ENCODE measurements around the gene IPPK. TPM values are rescaled to one million over a fixed set of nuclear protein-coding genes. Genes with fewer than 3 reads are reported as not detected.

The IPPK gene
- total and polyA plus RNA-seq, 4 donors = 9.5 to 19.8 (median 13.8) TPM

- Histone ChIP-seq H3K4me3 (ENCODE audit: low read depth, low read length) (no peak overlapping the region), H3K4me1 (ENCODE audit: control insufficient read depth, insufficient read depth, low read length) (peaks cover 32% of the 10 kb centered on the region), H3K27me3 (ENCODE audit: control insufficient read depth, insufficient read depth, low read length) (no peaks in the 10 kb centered on the region), H3K36me3 (ENCODE audit: control insufficient read depth, insufficient read depth, low read length) (peaks cover 44% of the 10 kb centered on the region), H3K9me3 (ENCODE audit: control insufficient read depth, insufficient read depth, low read length) (no peaks in the 10 kb centered on the region), H3K27ac (ENCODE audit: low read depth, low read length) (peak overlapping the region; percentile 78)
- WGBS (ENCODE audit: insufficient coverage) = 49% methylated on average over 4 of the region's 4 CpGs
- DNase-seq (ENCODE audit: low read depth in 4 of 6, low spot score in 6 of 6) = no peak
These were observed 9.7 kb downstream of the IPPK start for GRCh38 chr9:92660266-92660665.

- H3K4me3 ChIP-seq (ENCODE audit: low read depth, low read length) = no peak overlapping the region
- peaks cover 29% of the 10 kb centered on the region for H3K4me1 ChIP-seq (ENCODE audit: control insufficient read depth, insufficient read depth, low read length)
- WGBS (ENCODE audit: insufficient coverage) = 26% methylated on average over 10 of the region's 10 CpGs
- DNase-seq (ENCODE audit: low read depth in 4 of 6, low spot score in 6 of 6) = peak in 2 of 6 donors; percentile 42 to 54
- no peaks in the 10 kb centered on the region for H3K27me3 ChIP-seq (ENCODE audit: control insufficient read depth, insufficient read depth, low read length)
- no peaks in the 10 kb centered on the region for H3K9me3 ChIP-seq (ENCODE audit: control insufficient read depth, insufficient read depth, low read length)
- peaks cover 50% of the 10 kb centered on the region for H3K36me3 ChIP-seq (ENCODE audit: control insufficient read depth, insufficient read depth, low read length)
- peak overlapping the region; percentile 78 for H3K27ac ChIP-seq (ENCODE audit: low read depth, low read length)
These were observed 10.3 kb downstream of the IPPK start for GRCh38 chr9:92659601-92660000.

GRCh38 chr9:92658611-92659010, 11.3 kb downstream of the IPPK start:
- no peaks in the 10 kb centered on the region for H3K27me3 ChIP-seq (ENCODE audit: control insufficient read depth, insufficient read depth, low read length)
- no peak overlapping the region for H3K27ac ChIP-seq (ENCODE audit: low read depth, low read length)
- peaks cover 51% of the 10 kb centered on the region for H3K36me3 ChIP-seq (ENCODE audit: control insufficient read depth, insufficient read depth, low read length)
- peaks cover 24% of the 10 kb centered on the region for H3K4me1 ChIP-seq (ENCODE audit: control insufficient read depth, insufficient read depth, low read length)
- 100% methylated on average over 4 of the region's 4 CpGs for WGBS (ENCODE audit: insufficient coverage)
- DNase-seq (ENCODE audit: low read depth in 4 of 6, low spot score in 6 of 6) = no peak
- H3K4me3 ChIP-seq (ENCODE audit: low read depth, low read length) = no peak overlapping the region
- no peaks in the 10 kb centered on the region for H3K9me3 ChIP-seq (ENCODE audit: control insufficient read depth, insufficient read depth, low read length)

- WGBS (ENCODE audit: insufficient coverage) = 97% methylated on average over 5 of the region's 7 CpGs
- H3K4me3 ChIP-seq (ENCODE audit: low read depth, low read length) = no peak overlapping the region
- H3K27ac ChIP-seq (ENCODE audit: low read depth, low read length) = no peak overlapping the region
- H3K27me3 ChIP-seq (ENCODE audit: control insufficient read depth, insufficient read depth, low read length) = no peaks in the 10 kb centered on the region
- no peaks in the 10 kb centered on the region for H3K9me3 ChIP-seq (ENCODE audit: control insufficient read depth, insufficient read depth, low read length)
- DNase-seq (ENCODE audit: low read depth in 4 of 6, low spot score in 6 of 6) = no peak
- peaks cover 24% of the 10 kb centered on the region for H3K4me1 ChIP-seq (ENCODE audit: control insufficient read depth, insufficient read depth, low read length)
- peaks cover 53% of the 10 kb centered on the region for H3K36me3 ChIP-seq (ENCODE audit: control insufficient read depth, insufficient read depth, low read length)
These were observed 11.8 kb downstream of the IPPK start for GRCh38 chr9:92658176-92658575.

GRCh38 chr9:92657296-92658094, 12.4 kb downstream of the IPPK start:
- H3K9me3 ChIP-seq (ENCODE audit: control insufficient read depth, insufficient read depth, low read length) = no peaks in the 10 kb centered on the region
- peaks cover 53% of the 10 kb centered on the region for H3K36me3 ChIP-seq (ENCODE audit: control insufficient read depth, insufficient read depth, low read length)
- no peaks in the 10 kb centered on the region for H3K27me3 ChIP-seq (ENCODE audit: control insufficient read depth, insufficient read depth, low read length)
- H3K4me3 ChIP-seq (ENCODE audit: low read depth, low read length) = no peak overlapping the region
- peaks cover 24% of the 10 kb centered on the region for H3K4me1 ChIP-seq (ENCODE audit: control insufficient read depth, insufficient read depth, low read length)
- H3K27ac ChIP-seq (ENCODE audit: low read depth, low read length) = no peak overlapping the region
- no peak for DNase-seq (ENCODE audit: low read depth in 4 of 6, low spot score in 6 of 6)
- 97% methylated on average over 15 of the region's 17 CpGs for WGBS (ENCODE audit: insufficient coverage)

- no peak for DNase-seq (ENCODE audit: low read depth in 4 of 6, low spot score in 6 of 6)
- 92% methylated on average over 8 of the region's 11 CpGs for WGBS (ENCODE audit: insufficient coverage)
These were observed 13.4 kb downstream of the IPPK start for GRCh38 chr9:92656537-92656925.

GRCh38 chr9:92655896-92656536, 13.9 kb downstream of the IPPK start:
- no peak for DNase-seq (ENCODE audit: low read depth in 4 of 6, low spot score in 6 of 6)
- H3K4me1 ChIP-seq (ENCODE audit: control insufficient read depth, insufficient read depth, low read length) = peaks cover 17% of the 10 kb centered on the region
- H3K4me3 ChIP-seq (ENCODE audit: low read depth, low read length) = no peak overlapping the region
- H3K27me3 ChIP-seq (ENCODE audit: control insufficient read depth, insufficient read depth, low read length) = no peaks in the 10 kb centered on the region
- H3K27ac ChIP-seq (ENCODE audit: low read depth, low read length) = no peak overlapping the region
- peaks cover 61% of the 10 kb centered on the region for H3K36me3 ChIP-seq (ENCODE audit: control insufficient read depth, insufficient read depth, low read length)
- 94% methylated on average over 9 of the region's 9 CpGs for WGBS (ENCODE audit: insufficient coverage)
- no peaks in the 10 kb centered on the region for H3K9me3 ChIP-seq (ENCODE audit: control insufficient read depth, insufficient read depth, low read length)

More at GRCh38 chr9:92656537-92656925, 13.4 kb downstream of the IPPK start:
- H3K36me3 ChIP-seq (ENCODE audit: control insufficient read depth, insufficient read depth, low read length) = peaks cover 57% of the 10 kb centered on the region
- no peak overlapping the region for H3K4me3 ChIP-seq (ENCODE audit: low read depth, low read length)
- peaks cover 18% of the 10 kb centered on the region for H3K4me1 ChIP-seq (ENCODE audit: control insufficient read depth, insufficient read depth, low read length)
- no peak overlapping the region for H3K27ac ChIP-seq (ENCODE audit: low read depth, low read length)
- H3K27me3 ChIP-seq (ENCODE audit: control insufficient read depth, insufficient read depth, low read length) = no peaks in the 10 kb centered on the region
- no peaks in the 10 kb centered on the region for H3K9me3 ChIP-seq (ENCODE audit: control insufficient read depth, insufficient read depth, low read length)

- 95% methylated on average over 7 of the region's 7 CpGs for WGBS (ENCODE audit: insufficient coverage)
- no peak overlapping the region for H3K27ac ChIP-seq (ENCODE audit: low read depth, low read length)
- H3K4me1 ChIP-seq (ENCODE audit: control insufficient read depth, insufficient read depth, low read length) = peaks cover 18% of the 10 kb centered on the region
- H3K27me3 ChIP-seq (ENCODE audit: control insufficient read depth, insufficient read depth, low read length) = no peaks in the 10 kb centered on the region
- H3K4me3 ChIP-seq (ENCODE audit: low read depth, low read length) = no peak overlapping the region
- H3K9me3 ChIP-seq (ENCODE audit: control insufficient read depth, insufficient read depth, low read length) = no peaks in the 10 kb centered on the region
- no peak for DNase-seq (ENCODE audit: low read depth in 4 of 6, low spot score in 6 of 6)
- H3K36me3 ChIP-seq (ENCODE audit: control insufficient read depth, insufficient read depth, low read length) = peaks cover 68% of the 10 kb centered on the region
These were observed 14.6 kb downstream of the IPPK start for GRCh38 chr9:92655366-92655765.

- peaks cover 12% of the 10 kb centered on the region for H3K4me1 ChIP-seq (ENCODE audit: control insufficient read depth, insufficient read depth, low read length)
- no peak overlapping the region for H3K4me3 ChIP-seq (ENCODE audit: low read depth, low read length)
- no peak overlapping the region for H3K27ac ChIP-seq (ENCODE audit: low read depth, low read length)
- WGBS (ENCODE audit: insufficient coverage) = 98% methylated on average over 19 of the region's 19 CpGs
- H3K27me3 ChIP-seq (ENCODE audit: control insufficient read depth, insufficient read depth, low read length) = no peaks in the 10 kb centered on the region
- H3K36me3 ChIP-seq (ENCODE audit: control insufficient read depth, insufficient read depth, low read length) = peaks cover 72% of the 10 kb centered on the region
- H3K9me3 ChIP-seq (ENCODE audit: control insufficient read depth, insufficient read depth, low read length) = no peaks in the 10 kb centered on the region
- no peak for DNase-seq (ENCODE audit: low read depth in 4 of 6, low spot score in 6 of 6)
These were observed 15.2 kb downstream of the IPPK start for GRCh38 chr9:92654481-92655301.

All from spinal cord (tissue), 10 donors.